Stimulated activated naive CD4-positive, alpha-beta T cell treated with Interleukin-2 at 50 U/mL for 16 hours (primary cell): ENCODE results near the gene ANKRD49.

ENCODE experiments used
- DNase-seq: peaks from one replicate; lab custom pipeline; 2025; lab: John Stamatoyannopoulos, UW

The ANKRD49 gene

DNA sequence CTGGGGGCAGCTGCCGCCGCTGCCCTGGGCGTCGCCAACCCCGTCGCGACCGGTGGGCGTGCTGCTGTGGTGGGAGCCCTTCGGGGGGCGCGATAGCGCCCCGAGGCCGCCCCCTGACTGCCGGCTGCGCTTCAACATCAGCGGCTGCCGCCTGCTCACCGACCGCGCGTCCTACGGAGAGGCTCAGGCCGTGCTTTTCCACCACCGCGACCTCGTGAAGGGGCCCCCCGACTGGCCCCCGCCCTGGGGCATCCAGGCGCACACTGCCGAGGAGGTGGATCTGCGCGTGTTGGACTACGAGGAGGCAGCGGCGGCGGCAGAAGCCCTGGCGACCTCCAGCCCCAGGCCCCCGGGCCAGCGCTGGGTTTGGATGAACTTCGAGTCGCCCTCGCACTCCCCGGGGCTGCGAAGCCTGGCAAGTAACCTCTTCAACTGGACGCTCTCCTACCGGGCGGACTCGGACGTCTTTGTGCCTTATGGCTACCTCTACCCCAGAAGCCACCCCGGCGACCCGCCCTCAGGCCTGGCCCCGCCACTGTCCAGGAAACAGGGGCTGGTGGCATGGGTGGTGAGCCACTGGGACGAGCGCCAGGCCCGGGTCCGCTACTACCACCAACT, 51.0 kb downstream of the ANKRD49 start:
- DNase-seq, result no peak

DNA sequence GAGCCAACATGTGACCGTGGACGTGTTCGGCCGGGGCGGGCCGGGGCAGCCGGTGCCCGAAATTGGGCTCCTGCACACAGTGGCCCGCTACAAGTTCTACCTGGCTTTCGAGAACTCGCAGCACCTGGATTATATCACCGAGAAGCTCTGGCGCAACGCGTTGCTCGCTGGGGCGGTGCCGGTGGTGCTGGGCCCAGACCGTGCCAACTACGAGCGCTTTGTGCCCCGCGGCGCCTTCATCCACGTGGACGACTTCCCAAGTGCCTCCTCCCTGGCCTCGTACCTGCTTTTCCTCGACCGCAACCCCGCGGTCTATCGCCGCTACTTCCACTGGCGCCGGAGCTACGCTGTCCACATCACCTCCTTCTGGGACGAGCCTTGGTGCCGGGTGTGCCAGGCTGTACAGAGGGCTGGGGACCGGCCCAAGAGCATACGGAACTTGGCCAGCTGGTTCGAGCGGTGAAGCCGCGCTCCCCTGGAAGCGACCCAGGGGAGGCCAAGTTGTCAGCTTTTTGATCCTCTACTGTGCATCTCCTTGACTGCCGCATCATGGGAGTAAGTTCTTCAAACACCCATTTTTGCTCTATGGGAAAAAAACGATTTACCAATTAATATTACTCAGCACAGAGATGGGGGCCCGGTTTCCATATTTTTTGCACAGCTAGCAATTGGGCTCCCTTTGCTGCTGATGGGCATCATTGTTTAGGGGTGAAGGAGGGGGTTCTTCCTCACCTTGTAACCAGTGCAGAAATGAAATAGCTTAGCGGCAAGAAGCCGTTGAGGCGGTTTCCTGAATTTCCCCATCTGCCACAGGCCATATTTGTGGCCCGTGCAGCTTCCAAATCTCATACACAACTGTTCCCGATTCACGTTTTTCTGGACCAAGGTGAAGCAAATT, 51.7 kb downstream of the ANKRD49 start:
- DNase-seq, result no peak

- DNase-seq, result no peak
Measured at GRCh38 chr11:94546162-94546470, 52.3 kb downstream of the ANKRD49 start.

DNA sequence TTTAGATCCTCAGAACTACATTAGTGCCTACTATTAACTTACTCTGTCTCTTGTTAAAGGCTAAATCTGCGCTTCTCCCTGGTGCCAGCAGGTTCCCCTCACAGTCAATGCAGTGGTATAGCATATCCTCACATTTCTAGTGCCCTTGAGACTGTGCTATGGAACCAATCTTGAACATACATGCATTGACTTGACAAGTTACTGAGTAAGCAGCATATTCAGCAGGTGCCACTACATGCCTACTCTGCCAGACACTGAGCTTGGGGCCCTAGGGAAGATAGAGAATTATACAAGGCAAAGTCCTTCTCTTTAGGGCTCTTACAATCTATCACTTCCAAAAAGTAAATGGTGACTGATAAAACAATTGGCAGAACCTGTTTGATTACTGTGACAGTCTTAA, 53.1 kb downstream of the ANKRD49 start:
- no peak for DNase-seq

GRCh38 chr11:94549146-94549545, 55.4 kb downstream of the ANKRD49 start:
- DNase-seq, result no peak
